HG02884 (cell line): ENCODE results near the gene RASSF8.
A peak's percentile ranks its signal among the peaks of the same experiment; 100 is the strongest.

Experiments
- ATAC-seq: cut with Tn5 transposase; IDR thresholded peaks from one replicate; pipeline ENCODE4 v1.9.1; 2021; ENCODE audit warnings: mild to moderate bottlenecking, moderate library complexity; ENCODE audit not compliant: unreplicated experiment

The RASSF8 gene

GRCh38 chr12:25958428-25959070, at the start of gene RASSF8:
Gene RASSF8 (plus strand): TSS chr12:25958682. CDS start chr12:26055344, 96,662 bp downstream.
- peak; percentile 77 for ATAC-seq

DNA sequence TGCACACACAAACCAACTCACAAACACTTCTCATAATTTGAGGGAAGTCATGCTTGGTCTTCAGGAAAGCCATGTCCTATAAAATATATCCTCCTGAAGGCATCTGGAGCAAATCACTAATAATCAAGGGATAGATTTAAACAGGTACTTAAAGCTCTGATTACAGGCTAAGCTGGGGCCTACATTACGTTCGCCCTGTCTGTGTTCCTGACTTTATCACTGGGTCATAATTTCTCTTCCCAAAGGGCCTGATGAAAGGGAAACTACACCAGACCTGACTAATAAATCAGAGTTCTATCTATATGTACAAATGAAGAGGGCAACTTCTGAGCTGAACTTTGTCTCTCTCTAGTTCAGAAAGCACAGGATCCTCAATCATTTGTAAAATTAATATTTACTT, 43.9 kb upstream of the RASSF8 start:
- no peak for ATAC-seq

DNA sequence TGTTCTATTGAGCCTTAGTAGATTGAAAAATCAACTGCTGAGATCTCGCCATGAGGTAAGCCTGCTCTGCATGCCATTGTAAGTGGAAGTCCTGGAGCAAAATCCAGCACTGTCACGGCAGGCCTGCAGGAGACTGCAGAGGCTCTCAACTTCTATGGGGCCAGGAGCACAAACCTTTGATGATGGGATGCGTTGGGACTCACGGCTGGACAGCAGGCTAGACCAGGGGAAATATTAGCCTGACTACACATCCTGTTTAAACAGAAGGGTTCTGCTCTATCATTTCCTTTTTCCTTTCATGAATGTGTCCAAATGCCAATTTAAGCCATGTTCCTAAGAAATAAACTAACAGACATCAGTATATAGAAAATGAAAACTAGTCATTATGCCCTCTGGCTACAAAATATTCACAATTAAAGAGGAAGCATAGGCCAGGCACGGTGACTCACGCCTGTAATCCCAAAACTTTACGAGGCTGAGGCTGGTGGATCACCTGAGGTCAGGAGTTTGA, 33.9 kb upstream of the RASSF8 start:
- ATAC-seq, result no peak

DNA sequence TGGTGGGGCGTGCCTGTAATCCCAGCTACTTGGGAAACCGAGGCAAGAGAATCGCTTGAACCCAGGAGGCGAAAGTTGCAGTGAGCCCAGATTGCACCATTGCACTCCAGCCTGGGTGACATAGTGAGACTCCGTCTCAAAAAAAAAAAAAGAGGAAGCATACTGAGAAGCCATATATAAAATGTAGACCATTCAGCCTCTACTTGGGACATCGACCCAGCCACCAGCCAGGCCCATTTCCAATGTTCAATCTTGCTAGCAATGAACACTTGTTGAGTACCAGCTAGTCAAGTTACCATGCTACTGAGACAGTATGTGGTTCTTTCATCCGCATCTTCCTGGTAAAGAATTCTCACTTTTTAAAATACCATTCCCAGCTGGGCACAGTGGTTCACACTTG, 33.4 kb upstream of the RASSF8 start:
- no peak for ATAC-seq

GRCh38 chr12:25926536-25926935, 31.9 kb upstream of the RASSF8 start:
- no peak for ATAC-seq

- ATAC-seq, result no peak
Measured at GRCh38 chr12:25929142-25929541, 29.3 kb upstream of the RASSF8 start.

DNA sequence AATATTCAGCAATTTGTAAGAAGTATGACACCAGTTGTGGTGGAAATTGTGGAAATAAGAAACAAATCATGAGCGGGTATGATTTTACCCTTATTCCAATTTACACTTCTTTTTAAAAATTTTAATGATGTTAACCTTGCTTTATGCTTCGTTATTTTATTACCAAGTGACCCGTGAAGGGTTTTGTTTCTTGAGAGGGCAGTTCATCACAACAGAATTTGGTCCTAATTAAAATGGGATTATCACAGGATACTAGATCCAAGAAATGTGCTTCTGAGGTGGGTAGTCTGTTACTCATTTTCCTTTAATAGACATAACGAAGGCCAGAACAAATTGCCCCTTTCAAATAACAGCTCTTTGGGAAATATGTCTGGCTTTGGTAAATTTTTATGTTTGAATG, 25.5 kb upstream of the RASSF8 start:
- no peak for ATAC-seq

- no peak for ATAC-seq
Measured at GRCh38 chr12:25934456-25934855, 24.0 kb upstream of the RASSF8 start.

GRCh38 chr12:25935355-25936144, 22.9 kb upstream of the RASSF8 start:
- no peak for ATAC-seq

DNA sequence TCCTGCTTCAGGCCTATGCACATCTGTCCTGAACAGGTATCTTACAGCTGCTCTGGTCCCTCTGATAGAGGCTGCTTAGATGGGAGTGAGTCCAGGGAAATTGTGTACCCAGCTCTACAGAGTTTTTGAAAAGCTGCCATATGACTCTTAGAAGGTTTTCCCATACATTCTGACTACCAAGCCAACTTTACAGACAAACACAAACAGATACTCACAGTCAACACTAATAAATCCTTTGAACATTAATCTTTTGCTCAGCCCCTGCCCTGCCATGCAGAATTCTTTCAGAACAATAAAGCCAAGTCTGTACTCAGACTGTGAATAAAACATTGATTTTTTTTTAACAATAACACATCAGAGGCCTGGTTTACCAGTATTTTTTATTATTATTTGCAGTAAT, 21.4 kb upstream of the RASSF8 start:
- no peak for ATAC-seq

DNA sequence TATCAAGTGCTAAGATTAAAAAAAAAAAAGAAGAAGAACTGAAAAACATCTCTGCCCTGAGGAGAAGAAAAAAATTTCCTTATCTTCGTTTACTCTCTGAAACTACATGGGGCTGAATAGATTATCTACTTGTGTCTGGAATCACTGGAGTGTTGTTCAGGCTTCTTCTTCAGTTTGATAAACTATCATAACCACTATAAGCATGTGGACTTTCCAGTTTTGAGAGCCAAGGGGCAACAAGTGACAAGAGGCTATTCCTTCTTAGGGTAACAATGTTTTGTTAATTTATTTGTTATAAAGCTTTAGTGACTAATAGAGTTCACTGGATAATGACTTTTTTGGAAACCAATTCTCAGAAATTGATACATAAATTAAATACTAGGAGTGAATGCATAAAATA, 19.9 kb upstream of the RASSF8 start:
- no peak for ATAC-seq

DNA sequence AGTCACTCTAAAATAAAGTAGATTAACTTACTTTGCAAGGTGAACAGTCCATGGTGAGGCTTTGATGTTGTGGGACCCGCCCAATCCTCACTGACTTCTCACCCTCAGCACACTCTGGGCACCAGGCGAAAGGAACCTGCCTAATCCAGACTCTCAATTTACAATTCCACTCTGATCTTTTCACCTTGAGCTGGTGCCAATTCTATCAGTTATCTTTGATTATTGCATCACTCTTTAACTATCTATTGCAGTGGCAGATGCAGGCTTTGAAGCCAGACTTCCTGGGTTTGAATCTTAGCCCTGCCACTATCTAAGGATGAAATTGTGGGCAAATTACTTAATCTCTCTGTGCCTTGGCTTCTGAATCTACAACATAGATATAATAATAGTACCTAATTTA, 18.9 kb upstream of the RASSF8 start:
- ATAC-seq, result no peak

DNA sequence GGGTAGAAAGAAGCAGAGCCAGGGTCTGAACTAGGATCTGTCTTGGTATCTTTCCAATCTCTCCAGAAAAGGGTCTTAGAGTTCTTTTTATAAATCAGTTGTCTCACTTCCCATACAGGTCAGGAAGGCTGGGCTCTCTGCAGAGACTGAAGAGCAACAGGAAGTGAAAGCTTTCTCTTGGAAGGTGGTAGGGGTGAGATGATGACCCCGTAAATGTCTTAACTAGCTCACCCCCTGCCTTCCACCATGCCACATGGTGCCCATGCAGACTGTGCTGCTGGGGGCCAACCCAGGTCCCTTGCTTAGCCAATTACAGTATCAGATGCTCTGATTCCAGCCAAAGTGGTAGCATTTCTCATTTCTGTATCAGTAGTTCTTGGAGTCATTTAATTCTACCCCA, 17.6 kb upstream of the RASSF8 start:
- ATAC-seq, result no peak

- ATAC-seq, result no peak
Measured at GRCh38 chr12:25942709-25943108, 15.8 kb upstream of the RASSF8 start.

- no peak for ATAC-seq
Measured at GRCh38 chr12:25943940-25944339, 14.5 kb upstream of the RASSF8 start.

DNA sequence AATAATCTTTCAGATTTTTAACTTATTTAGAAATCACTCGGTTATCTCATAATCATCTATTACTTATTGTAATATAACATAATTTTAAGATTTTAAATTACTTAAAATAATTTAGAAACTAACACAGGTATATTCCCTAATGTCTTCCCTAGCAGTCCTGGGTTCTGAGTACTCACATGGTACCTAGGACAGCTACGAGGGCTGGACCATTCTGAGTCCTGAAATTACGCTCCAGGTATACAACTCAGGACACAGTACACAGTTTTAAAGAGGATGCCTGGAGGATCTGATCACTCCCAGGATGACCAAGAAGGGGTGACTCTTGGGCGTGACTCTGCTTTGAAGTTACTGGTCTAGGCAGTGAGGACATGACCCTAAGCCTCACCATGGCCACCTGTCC, 9.1 kb upstream of the RASSF8 start:
- ATAC-seq, result no peak

DNA sequence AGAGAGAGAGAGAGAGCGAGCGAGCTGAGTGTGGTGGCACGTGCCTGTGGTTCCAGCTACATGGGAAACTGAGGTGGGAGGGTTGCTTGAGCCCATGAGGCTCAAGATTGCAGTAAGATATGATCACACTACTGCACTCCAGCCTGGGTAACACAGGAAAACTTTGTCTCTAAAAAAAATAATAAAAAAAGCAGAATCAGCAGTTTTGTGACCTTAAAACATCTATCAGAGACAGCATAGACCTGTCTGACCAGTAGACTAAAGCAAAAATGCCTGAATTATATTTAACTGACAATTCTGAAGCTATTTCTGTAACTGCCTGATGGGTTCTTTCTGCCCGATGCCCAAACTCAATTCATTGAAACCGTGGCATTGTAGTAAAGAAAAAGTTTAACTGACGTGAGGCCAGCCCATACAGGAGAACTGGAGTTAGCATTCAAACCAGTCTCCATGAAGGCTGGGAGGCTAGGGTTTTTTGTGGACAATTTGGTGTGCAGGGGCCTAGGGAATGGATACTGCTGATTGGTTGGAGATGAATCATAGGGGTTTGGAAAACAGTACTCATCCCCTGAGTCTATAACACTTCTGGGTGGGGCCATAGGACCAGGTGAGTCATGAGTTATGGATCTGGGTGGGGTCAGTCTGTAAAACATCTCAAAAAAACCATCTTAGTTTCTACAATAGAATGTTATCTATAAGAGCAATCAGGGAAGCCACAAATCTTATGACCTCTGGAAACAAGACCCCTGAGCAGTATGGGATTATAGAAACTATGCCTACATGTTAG, 8.0 kb upstream of the RASSF8 start:
- ATAC-seq, result no peak

DNA sequence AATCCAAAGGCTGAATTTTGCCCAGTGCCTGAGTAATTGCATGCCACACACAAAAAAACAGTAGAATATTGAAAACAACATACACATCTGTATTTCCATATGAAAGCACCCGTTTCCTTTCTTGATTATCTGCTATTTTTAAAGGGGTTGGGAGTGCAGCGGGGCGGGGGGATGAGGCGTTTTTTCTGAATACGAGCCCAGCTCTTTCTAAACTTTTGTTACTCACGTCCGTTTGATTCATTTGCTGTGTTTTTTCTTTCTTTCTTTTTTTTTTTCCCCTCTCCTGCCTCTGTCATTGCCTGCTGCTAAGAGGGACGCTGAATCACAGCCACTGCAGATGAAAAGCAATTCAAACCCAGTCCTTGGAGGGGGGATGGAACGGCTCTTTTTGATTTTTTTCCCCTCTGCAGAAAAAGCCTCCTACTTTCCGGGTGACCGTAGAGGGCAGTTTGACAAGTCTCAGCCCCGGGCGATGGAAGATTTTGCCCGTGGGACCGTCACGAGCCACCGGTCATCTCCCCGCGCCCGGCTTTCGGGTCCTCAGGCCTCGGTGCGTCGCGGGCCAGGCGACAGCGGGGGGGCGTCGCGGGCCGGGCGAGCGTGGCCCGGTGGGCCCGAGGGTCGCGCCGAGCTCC, 572 bp upstream of the RASSF8 start:
- ATAC-seq, result peak; percentile 27

DNA sequence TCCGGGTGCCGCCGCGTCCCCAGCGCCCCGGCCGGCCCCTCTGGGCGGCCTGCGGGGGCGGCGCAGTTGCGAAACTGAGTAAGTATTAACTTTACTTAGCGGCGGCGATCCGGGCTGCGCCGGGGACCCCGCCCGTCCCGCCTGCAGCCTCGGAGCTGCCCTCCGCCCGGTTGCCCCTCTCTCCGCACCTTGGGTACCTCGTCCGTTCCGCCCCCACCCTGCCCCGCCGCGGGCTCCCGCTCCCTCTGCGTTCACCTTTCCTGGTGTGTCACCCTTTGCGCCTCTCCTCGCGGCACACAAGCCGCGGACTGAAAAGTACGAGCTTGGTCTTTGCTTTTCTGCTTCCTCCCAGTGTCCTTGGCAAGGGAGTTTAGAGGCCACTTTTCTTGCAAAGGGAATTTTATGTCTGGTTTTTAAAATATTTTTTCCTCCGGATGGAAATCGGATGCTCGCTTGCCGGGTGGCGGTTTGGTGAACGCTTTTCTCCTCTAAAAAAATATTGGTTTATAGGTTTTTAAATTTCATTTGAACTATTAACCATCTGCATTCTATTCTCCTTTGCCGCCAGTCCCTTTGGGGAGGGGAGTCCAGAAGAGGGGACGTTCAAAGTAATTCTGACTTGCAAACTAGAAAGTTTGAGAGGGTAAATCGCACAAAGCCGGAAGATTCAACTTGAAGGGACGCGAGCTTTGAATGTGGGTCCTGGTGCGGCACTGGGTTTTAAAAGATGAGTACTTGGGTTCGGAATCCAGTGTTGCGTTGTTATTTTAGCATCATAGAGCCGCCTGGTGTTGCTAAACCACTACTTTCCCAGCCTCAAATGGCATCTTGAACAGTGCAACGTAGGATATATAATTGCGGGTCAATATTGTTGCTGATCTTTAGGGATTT, 834 bp downstream of the RASSF8 start:
- peak; percentile 31 for ATAC-seq

DNA sequence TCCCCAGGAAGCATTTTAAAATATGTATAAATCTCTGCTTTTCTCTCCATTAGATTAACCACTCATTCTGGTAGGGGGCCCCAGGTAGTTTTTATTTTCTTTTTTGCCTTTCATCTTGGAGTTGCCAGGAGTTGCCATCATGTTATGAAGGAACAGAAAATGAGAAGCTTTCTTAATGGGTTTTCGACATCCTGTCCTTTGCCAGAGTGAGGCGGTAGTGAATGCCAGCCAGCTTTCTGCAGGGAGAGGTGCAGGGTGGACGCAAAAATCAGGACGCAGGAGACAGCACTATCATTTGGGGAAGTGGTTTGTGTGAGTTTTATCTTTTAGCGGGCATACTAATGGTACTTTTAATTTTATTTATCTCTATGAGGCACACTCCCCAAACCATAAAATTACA, 1.7 kb downstream of the RASSF8 start:
- no peak for ATAC-seq
